T-helper 2 cell treated with Interferon-gamma antibody and Interleukin-4, amounts not matched to agents 5 μg/mL and 100 μg/mL, for 36 hours (primary cell): ENCODE results near the gene KANTR.
A peak's percentile ranks its signal among the peaks of the same experiment; 100 is the strongest.

Experiments used
- DNase-seq: peaks from one replicate; pipeline ENCODE4 v3.0.0; 2021; ENCODE audit warnings: low spot score
- H3K27ac Mint-ChIP-seq: one replicate; pipeline ENCODE4 v1.8.0; 2021; ENCODE audit warnings: mild to moderate bottlenecking, mixed read lengths
- H3K27me3 Mint-ChIP-seq: one replicate; pipeline ENCODE4 v1.8.0; 2021; ENCODE audit warnings: low read depth, mixed read lengths
- H3K36me3 Mint-ChIP-seq: one replicate; pipeline ENCODE4 v1.8.0; 2021; ENCODE audit warnings: low read depth, mixed read lengths
- H3K4me1 Mint-ChIP-seq: one replicate; pipeline ENCODE4 v1.8.0; 2021; ENCODE audit warnings: low read depth, mixed read lengths
- H3K4me3 Mint-ChIP-seq: one replicate; pipeline ENCODE4 v1.8.0; 2022; ENCODE audit warnings: mild to moderate bottlenecking, moderate library complexity, mixed read lengths
- H3K9me3 Mint-ChIP-seq: one replicate; pipeline ENCODE4 v1.8.0; 2021; ENCODE audit warnings: mixed read lengths

Gene KANTR

DNA sequence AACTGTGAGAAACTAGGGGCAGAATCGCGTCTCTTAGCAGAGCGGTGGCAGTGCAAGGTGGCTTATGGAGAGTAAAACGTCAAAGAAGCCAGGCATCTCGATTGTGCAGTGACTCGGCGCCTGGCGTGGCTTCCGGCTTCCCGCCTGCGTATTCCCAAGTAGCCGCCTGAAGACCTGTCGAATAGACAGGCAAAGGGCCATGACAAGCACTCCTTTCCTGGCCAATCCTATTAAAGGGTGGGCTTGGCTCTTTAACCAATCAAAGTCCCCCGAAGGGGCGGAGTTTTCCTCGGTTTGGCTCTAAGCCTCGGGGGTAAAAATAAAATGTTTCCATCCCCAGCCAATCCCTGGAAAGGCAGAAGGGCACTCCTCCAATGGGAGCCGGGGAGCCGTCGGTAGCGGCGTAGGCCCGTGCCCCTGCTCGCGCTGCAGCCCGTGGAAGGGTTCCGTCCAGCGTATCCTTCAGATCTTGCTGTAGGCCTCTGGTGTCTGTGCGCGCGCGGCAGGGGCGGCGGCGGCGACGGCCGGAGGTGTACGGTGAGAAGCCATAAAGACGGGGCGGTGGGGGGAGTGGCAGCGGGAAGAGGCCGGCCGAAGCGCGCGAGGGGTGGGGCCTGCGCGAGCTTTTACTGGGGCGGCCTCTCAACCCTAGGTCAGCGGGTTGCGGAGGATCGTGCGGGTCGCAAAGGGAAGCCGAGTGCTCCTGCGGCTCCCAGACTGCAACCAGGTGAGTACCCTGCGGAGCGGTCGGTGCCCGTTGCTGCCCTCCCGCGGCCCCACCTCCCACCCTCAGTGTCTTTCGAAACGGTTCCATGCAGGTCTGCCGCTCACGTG lies at the start of gene KANTR:
TSS of gene KANTR (plus strand) at position 395 of the 834 bp plus-strand sequence. CDS start 30,131 bp downstream, outside the sequence.
- Mint-ChIP-seq H3K27ac (peak within 1 kb of the TSS; percentile 87), H3K36me3 (peaks cover 6% of the 10 kb centered on the region), H3K4me3 (peak within 1 kb of the TSS; percentile 89), H3K27me3 (no peaks in the 10 kb centered on the region), H3K4me1 (peaks cover 15% of the 10 kb centered on the region), H3K9me3 (no peaks in the 10 kb centered on the region)
- DNase-seq: peak; percentile 82

DNA sequence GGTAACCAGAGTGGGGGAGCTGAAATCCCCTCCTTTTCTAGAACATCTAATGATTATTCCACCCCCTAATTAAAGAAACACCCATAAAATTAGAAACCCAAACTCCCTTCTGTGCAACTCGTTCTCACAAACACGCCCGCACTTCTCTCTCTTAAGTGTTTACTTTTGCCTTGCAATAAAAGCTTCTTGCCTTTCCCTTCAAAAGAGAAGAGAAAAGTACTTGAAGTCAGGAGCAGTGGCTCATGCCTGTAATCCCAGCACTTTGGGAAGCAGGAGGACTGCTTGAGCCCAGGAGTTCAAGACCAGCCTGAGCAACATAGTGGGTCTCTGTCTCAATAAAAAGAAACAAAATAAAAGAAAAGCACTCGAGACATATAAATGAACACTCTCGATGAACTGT lies 48.9 kb upstream of the KANTR start:
- H3K9me3 Mint-ChIP-seq: no peaks in the 10 kb centered on the region
- peaks cover 20% of the 10 kb centered on the region for H3K27me3 Mint-ChIP-seq
- DNase-seq: no peak
- H3K27ac Mint-ChIP-seq: no peak overlapping the region
- H3K36me3 Mint-ChIP-seq: no peaks in the 10 kb centered on the region
- no peaks in the 10 kb centered on the region for H3K4me1 Mint-ChIP-seq
- no peak overlapping the region for H3K4me3 Mint-ChIP-seq

GRCh38 chrX:53047228-53047627 lies 46.7 kb upstream of the KANTR start:
- Mint-ChIP-seq H3K27ac (no peak overlapping the region), H3K4me1 (no peaks in the 10 kb centered on the region), H3K9me3 (no peaks in the 10 kb centered on the region), H3K4me3 (no peak overlapping the region), H3K27me3 (peaks cover 18% of the 10 kb centered on the region), H3K36me3 (no peaks in the 10 kb centered on the region)
- DNase-seq: no peak

DNA sequence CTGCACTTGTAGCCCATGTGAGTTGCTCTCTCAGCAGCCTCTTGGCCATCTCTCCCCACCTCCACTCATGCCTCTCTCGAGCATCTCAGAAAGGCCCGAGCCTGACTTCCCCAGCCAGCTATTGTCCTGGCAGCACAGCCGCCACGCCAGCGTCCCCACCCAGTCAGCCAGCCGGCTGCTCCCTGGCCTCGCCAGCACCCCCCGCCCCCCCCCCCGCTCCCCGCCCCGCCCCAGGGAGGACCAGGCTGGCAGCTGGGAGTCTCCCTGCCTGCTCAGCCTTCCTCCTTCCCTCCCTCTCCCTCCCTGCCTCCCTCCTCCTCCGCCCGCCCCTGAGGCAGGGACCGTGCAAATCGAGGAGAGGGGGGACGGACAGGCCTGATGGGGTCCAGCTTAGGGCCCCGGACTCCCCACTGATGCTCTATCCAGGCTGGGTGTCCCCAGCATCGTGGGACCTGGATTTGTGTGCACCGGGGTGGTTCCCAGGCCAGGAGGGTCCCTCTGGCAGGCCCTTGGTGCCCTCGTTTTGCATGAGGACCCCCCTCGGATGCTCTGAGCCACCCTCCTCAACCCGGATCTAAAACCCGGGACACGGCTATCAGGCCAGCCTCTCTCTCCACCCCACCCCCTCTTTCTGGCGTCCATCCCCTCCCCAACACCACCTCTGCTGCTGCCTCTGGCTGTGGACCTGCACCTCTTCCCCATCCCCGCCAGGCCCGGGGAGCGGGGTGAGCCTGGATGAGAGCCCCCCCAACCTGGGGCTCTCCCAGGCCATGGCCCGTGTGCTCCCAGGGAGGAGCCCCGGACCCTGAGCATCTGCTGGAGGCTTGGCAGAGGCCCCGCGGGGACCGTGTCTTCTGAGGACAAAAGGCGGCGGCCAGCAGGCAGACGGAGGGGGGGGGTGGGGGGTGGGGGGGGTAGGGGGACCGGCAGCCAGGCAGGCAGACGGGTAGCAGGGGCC lies 45.5 kb upstream of the KANTR start, which contains the start of gene GPR173:
TSS of gene GPR173 (plus strand) at position 621 of the 958 bp plus-strand sequence. CDS start 27,833 bp downstream, outside the sequence.
- Mint-ChIP-seq H3K4me3 (no peak within 1 kb of the TSS), H3K27ac (no peak within 1 kb of the TSS), H3K27me3 (peaks cover 18% of the 10 kb centered on the region), H3K9me3 (no peaks in the 10 kb centered on the region), H3K4me1 (no peaks in the 10 kb centered on the region), H3K36me3 (no peaks in the 10 kb centered on the region)
- DNase-seq: no peak

DNA sequence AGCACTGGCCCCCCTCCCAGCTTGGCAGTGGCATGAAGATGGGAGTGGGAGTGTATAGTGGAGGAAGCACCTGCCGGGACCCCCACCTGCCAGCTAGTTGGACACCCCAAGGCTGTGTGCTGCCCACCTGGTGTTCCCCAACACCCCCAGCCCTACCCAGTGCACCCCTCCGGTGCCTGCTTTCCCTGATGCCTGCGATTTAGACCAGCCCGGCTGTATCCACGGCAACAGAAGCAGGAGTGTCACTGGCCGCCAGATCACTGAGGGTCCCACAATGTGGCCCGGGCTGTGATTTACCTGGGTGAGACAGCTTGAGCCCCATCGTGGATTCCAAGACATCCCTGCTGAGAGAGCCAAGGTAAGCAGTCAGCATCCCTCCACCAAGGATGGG lies 44.8 kb upstream of the KANTR start:
- Mint-ChIP-seq H3K9me3 (no peaks in the 10 kb centered on the region), H3K4me1 (peaks cover 2% of the 10 kb centered on the region), H3K36me3 (no peaks in the 10 kb centered on the region), H3K4me3 (no peak overlapping the region), H3K27me3 (peaks cover 18% of the 10 kb centered on the region), H3K27ac (no peak overlapping the region)
- DNase-seq: no peak

DNA sequence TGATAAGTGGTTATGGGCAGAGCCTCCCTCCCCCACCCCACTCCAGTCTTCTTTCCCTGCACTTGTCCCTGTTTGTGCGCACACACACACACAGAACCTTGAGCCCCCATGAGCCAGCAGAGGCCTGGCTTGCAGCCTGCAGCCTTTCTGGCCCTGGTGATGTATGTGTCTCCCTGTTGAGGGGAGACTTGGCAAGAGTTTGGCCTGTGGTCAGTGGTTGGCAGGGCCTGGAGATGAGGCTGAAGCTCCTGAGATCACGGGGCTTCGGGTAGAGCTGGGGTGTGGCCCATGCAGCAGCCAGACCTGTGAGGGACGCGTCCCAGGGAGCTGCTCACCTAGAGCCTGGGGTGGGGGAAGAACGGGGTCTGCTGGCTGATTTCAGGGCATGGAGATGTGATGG lies 43.1 kb upstream of the KANTR start:
- Mint-ChIP-seq H3K4me3 (no peak overlapping the region), H3K9me3 (no peaks in the 10 kb centered on the region), H3K4me1 (peaks cover 2% of the 10 kb centered on the region), H3K27ac (no peak overlapping the region), H3K27me3 (peaks cover 12% of the 10 kb centered on the region), H3K36me3 (no peaks in the 10 kb centered on the region)
- DNase-seq: no peak

DNA sequence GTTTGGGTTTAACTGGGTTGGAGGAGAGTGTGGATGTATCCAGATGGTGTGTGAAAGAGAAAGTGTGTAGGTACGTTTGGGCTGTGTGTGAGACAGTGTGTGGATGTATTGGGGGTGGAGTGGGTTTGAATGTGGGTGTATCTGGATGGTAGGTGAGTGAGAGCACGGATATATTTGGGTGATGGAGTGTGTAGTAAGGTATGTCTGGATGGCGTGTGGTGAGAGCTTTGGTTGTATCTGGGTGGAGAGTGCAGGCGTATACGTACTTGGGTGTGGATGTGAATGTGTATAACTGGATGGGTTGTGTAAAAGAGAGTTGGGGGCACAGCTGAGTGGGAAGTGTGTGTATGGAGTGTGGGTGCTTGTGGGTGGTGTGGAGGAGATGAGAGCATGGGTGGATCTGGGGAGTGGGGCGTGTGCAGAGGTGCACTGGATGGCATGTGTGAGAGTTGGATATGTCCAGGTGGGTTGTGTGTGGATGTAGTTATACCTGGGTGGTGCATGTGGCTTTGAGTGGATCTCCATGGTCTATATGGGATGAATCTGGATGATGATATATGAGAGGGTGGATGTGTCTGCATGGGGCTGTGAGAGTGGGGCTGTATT lies 38.6 kb upstream of the KANTR start:
- Mint-ChIP-seq H3K27me3 (no peaks in the 10 kb centered on the region), H3K4me1 (peaks cover 2% of the 10 kb centered on the region), H3K4me3 (no peak overlapping the region), H3K36me3 (no peaks in the 10 kb centered on the region), H3K27ac (no peak overlapping the region), H3K9me3 (no peaks in the 10 kb centered on the region)
- no peak for DNase-seq

DNA sequence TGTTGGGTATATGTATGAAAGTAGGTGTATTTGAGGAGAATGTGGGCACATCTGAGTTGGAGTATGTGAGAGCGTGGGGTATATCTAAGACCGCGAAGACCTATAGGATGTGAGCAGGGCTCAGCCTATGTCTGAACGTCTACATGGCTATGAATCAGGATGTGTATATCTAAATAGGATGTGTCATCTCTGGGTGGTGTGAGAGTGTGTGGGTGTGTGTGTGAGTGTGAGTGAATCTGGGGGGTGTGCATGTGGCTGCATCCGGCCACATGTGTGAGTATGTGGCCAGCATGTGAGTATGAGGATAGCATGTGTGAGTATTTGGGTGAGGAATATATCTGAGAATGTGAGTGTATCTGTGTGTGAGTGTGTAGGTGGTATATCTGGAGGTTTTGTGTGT lies 37.6 kb upstream of the KANTR start:
- H3K36me3 Mint-ChIP-seq: no peaks in the 10 kb centered on the region
- peaks cover 2% of the 10 kb centered on the region for H3K4me1 Mint-ChIP-seq
- H3K27me3 Mint-ChIP-seq: no peaks in the 10 kb centered on the region
- no peak overlapping the region for H3K27ac Mint-ChIP-seq
- no peaks in the 10 kb centered on the region for H3K9me3 Mint-ChIP-seq
- H3K4me3 Mint-ChIP-seq: no peak overlapping the region
- no peak for DNase-seq

- peaks cover 4% of the 10 kb centered on the region for H3K27me3 Mint-ChIP-seq
- H3K36me3 Mint-ChIP-seq: no peaks in the 10 kb centered on the region
- no peak overlapping the region for H3K4me3 Mint-ChIP-seq
- H3K27ac Mint-ChIP-seq: no peak overlapping the region
- DNase-seq: no peak
- H3K9me3 Mint-ChIP-seq: no peaks in the 10 kb centered on the region
- H3K4me1 Mint-ChIP-seq: no peaks in the 10 kb centered on the region
Measured at GRCh38 chrX:53065104-53065503, 28.8 kb upstream of the KANTR start.

DNA sequence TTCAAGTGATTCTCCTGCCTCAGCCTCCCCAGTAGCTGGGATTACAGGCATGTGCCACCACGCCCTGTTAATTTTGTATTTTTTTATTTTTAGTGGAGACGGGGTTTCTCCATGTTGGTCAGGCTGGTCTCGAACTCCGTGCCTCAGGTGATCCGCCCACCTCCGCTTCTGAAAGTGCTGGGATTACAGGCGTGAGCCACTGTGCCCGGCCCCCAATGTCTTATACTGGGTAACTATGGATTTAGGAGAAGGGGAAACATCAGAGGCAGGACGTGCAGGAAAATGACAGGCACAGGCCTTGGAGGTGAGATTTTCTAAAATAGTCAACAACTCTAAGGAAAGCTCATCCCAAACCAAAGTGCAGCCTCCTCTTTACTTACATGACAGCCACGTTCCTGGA lies 22.9 kb upstream of the KANTR start:
- Mint-ChIP-seq H3K9me3 (no peaks in the 10 kb centered on the region), H3K4me3 (peak overlapping the region; percentile 90), H3K36me3 (no peaks in the 10 kb centered on the region), H3K27me3 (peaks cover 4% of the 10 kb centered on the region), H3K4me1 (peaks cover 18% of the 10 kb centered on the region), H3K27ac (no peak overlapping the region)
- DNase-seq: no peak

DNA sequence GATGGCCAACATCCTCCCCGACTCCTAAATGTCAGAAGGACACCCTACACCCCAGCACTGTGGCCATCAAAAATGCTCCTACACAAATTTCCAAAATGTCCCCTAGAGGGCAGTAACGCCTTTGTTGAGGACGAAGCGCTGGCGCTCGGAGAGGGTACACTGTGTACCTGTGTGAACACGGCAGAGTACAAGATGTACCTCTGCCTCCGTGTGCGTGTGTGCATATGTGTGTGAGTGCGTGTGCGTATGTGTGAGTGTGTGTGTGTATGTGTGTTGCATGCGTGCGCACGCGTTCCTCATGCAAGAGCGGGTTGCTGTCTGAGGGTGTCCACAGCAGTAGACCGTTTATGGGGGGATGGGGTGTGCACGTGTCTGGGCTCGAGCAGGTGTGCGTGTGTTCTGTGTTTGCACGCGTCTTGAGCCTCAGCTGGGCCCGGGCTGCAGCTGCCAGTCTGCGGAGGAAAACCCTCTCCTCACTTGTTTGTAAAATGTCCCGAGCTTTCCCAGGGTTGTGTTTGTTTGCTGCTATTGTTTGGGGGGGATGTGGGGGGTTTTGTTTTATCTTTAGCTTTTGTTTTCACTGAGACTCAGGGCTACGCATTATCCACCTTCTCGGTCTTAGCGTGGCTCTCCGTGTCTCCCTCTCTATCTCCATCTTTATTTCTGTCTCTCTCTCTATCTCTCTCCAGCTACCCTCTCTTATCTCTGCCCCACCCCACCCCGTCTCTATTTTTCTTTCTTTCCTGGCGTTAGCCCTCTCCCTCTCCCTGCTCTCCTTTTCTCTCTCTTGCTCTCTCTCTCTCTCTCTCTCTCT lies 22.1 kb upstream of the KANTR start:
- Mint-ChIP-seq H3K4me3 (peak overlapping the region; percentile 90), H3K9me3 (no peaks in the 10 kb centered on the region), H3K27ac (peak overlapping the region; percentile 77), H3K36me3 (no peaks in the 10 kb centered on the region), H3K27me3 (peaks cover 4% of the 10 kb centered on the region), H3K4me1 (peaks cover 19% of the 10 kb centered on the region)
- DNase-seq: peak; percentile 46

DNA sequence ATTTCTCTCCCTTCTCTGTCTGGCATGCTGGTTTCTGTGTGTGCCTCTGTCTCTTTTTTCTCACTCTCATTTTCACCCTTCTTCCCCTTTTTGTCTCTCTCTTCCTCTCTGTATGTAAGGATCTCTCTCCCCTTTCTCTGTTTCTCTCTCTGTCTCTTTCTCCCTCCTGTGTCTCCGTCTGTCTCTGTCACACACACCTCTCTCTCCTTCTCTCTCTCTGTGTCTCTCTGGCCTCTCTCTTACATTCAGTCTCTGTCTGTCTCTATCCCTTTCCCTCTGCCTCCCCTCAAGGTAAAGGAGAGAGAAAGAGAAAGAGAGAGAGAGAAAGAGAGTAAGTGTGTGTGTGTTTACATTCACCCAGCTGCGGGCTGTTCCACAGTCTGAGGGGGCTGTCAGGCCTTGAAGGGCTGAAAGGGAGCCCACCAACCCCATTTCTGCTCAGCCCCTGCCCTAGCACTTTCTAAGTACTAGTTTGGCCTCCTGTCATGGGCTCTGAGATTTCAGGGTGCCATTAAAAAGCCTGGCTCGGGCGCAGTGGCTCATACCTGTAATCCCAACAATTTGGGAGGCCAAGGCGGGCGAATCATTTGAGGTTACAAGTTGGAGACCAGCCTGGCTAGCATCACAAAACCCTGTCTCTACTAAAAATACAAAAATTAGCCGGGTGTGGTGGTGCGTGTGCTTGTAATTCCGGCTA lies 21.4 kb upstream of the KANTR start:
- no peaks in the 10 kb centered on the region for H3K9me3 Mint-ChIP-seq
- peak overlapping the region; percentile 90 for H3K4me3 Mint-ChIP-seq
- H3K27me3 Mint-ChIP-seq: no peaks in the 10 kb centered on the region
- H3K36me3 Mint-ChIP-seq: no peaks in the 10 kb centered on the region
- peaks cover 19% of the 10 kb centered on the region for H3K4me1 Mint-ChIP-seq
- H3K27ac Mint-ChIP-seq: peak overlapping the region; percentile 77
- DNase-seq: no peak
